WERI-Rb-1 (cell line): Measurements from ENCODE around the gene GXYLT2.

Source experiments
- DNase-seq: peaks from one replicate; pipeline ENCODE4 v3.0.0-alpha.2; 2020
- H3K27ac ChIP-seq: fragments of 250-450 bp; sonication (Bioruptor Pico); 2 replicates; pipeline ENCODE4 v1.5.1; 2020; ENCODE audit warnings: mild to moderate bottlenecking, moderate library complexity
- H3K27me3 ChIP-seq: fragments of 250-450 bp; sonication (Bioruptor Pico); 2 replicates; pipeline ENCODE4 v1.5.1; 2021; ENCODE audit warnings: mild to moderate bottlenecking, low read depth, moderate library complexity; ENCODE audit not compliant: insufficient read depth, severe bottlenecking
- H3K36me3 ChIP-seq: fragments of 250-450 bp; sonication (Bioruptor Pico); 2 replicates; pipeline ENCODE4 v1.5.1; 2020; ENCODE audit warnings: mild to moderate bottlenecking, moderate library complexity
- H3K4me3 ChIP-seq: 2 replicates; pipeline ENCODE4 v1.5.1; 2011; ENCODE audit warnings: low read depth, mild to moderate bottlenecking, control low read depth, low read length
- H3K9me3 ChIP-seq: fragments of 250-450 bp; sonication (Bioruptor Pico); 2 replicates; pipeline ENCODE4 v1.5.1; 2021; ENCODE audit warnings: mild to moderate bottlenecking, moderate library complexity; ENCODE audit not compliant: severe bottlenecking
- TF ChIP-seq, protein P1 (sequence below): IDR thresholded peaks from 2 replicates; pipeline ENCODE4 v1.5.1; 2011; ENCODE audit warnings: low read depth, mild to moderate bottlenecking, control low read depth, inconsistent platforms, low read length

GXYLT2 gene

DNA sequence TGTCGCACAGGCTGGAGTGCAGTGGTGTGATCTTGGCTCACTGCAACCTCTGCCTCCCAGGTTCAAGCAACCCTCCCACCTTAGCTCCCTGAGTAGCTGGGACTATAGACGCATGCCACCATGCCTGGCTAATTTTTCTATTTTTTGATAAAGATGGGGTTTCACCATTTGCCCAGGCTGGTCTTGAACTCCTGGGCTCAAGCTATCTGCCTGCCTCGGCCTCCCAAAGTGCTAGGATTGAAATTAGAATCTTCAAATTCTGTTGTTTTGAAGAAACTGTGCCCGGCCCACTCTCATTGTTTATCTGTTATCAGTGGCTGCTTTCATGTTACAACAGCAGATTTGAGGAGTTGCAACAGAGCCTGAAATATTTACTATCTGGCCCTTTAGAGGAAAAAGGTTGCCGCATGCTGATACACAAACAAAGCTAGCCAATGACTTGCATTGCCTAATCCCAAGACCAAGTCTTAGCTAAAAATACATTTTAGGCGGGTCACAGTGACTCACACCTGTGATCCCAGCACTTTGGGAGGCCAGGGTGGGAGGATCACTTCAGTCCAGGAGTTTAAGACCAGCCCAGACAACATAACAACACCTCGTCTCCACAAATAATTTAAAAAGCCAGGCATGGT, 65.6 kb downstream of the GXYLT2 start:
- DNase-seq, result no peak
- no peaks in the 10 kb centered on the region for H3K27me3 ChIP-seq
- TF ChIP-seq, protein P1, sequence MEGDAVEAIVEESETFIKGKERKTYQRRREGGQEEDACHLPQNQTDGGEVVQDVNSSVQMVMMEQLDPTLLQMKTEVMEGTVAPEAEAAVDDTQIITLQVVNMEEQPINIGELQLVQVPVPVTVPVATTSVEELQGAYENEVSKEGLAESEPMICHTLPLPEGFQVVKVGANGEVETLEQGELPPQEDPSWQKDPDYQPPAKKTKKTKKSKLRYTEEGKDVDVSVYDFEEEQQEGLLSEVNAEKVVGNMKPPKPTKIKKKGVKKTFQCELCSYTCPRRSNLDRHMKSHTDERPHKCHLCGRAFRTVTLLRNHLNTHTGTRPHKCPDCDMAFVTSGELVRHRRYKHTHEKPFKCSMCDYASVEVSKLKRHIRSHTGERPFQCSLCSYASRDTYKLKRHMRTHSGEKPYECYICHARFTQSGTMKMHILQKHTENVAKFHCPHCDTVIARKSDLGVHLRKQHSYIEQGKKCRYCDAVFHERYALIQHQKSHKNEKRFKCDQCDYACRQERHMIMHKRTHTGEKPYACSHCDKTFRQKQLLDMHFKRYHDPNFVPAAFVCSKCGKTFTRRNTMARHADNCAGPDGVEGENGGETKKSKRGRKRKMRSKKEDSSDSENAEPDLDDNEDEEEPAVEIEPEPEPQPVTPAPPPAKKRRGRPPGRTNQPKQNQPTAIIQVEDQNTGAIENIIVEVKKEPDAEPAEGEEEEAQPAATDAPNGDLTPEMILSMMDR, result no peak
- H3K27ac ChIP-seq, result no peak overlapping the region
- no peaks in the 10 kb centered on the region for H3K36me3 ChIP-seq
- H3K9me3 ChIP-seq, result no peaks in the 10 kb centered on the region
- H3K4me3 ChIP-seq, result no peak overlapping the region

DNA sequence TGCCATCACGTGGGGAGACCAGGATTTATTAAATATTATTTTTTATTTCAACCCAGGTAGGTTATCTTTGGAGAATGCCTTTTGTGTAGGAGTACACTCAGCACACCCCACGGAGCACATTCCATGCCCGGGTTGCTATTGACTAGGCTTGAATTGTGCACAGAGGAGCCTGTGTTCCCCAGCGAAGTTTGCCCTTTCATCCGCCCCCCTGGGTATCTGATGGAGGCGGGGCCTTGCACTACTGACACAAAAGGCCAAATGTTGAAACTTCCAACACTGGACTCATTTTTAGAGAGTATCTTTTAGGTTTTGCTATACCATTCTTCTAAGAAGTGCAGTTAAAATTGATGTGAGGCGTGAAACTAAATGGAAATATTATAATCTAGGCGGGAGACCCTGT, 69.5 kb downstream of the GXYLT2 start:
- Histone ChIP-seq H3K4me3 (no peak overlapping the region), H3K36me3 (no peaks in the 10 kb centered on the region), H3K27ac (no peak overlapping the region), H3K9me3 (no peaks in the 10 kb centered on the region), H3K27me3 (no peaks in the 10 kb centered on the region)
- no peak for DNase-seq
- TF ChIP-seq, protein P1, result no peak

DNA sequence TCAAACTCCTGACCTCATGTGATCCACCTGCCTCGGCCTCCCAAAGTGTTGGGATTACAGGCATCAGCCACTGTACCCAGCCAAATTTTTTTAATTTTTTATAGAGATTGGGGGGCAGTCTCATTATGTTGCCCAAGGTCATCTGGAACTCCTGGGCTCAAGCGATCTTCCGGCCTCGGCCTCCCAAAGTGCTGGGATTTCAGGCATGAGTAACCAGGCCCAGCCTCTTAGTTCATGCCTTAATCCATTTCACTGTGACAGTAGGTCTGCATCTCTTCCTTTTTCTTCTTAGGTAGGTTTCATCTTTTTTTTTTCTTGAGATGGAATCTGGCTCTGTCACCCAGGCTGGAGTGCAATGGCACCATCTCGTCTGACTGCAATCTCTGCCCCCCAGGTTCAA, 71.5 kb downstream of the GXYLT2 start:
- DNase-seq, result peak; percentile 27
- H3K36me3 ChIP-seq, result no peaks in the 10 kb centered on the region
- H3K27ac ChIP-seq, result no peak overlapping the region
- no peaks in the 10 kb centered on the region for H3K27me3 ChIP-seq
- TF ChIP-seq, protein P1, result no peak
- H3K9me3 ChIP-seq, result no peaks in the 10 kb centered on the region
- no peak overlapping the region for H3K4me3 ChIP-seq

DNA sequence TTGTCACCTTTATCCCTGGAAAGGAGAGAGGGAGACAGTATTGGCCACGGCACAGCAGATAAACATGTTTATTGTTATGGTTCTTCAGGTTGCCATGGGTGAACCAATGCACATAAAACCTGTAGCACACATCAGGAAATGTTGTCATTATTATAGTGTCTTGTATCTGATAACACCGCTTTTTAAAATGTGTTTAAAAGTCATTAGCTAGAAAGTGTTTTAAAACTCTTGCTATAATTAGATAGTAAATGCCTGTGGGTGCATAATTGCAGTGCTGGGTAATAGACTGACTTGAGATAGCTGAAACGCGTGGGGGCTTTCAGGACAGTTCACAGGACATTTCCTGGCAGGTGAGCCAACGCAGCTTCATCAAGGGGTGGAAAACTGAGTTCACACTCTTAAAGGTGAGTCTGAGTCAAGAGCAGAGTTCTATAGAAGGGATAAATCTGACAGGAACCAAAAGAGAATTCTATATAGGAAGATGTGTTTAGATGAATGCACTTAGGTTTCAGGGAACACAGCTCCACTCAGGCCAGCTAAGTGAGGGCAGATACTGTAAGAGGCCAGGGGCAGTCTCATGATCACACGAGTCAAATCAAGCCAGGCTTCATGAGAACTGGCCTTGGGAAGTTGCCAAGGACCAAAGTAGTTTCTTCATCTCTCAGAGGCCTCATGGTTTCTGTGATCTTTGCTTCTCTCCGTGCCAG, 73.1 kb downstream of the GXYLT2 start:
- no peaks in the 10 kb centered on the region for H3K9me3 ChIP-seq
- H3K4me3 ChIP-seq, result no peak overlapping the region
- TF ChIP-seq, protein P1, result no peak
- no peaks in the 10 kb centered on the region for H3K27me3 ChIP-seq
- H3K27ac ChIP-seq, result no peak overlapping the region
- H3K36me3 ChIP-seq, result no peaks in the 10 kb centered on the region
- no peak for DNase-seq

DNA sequence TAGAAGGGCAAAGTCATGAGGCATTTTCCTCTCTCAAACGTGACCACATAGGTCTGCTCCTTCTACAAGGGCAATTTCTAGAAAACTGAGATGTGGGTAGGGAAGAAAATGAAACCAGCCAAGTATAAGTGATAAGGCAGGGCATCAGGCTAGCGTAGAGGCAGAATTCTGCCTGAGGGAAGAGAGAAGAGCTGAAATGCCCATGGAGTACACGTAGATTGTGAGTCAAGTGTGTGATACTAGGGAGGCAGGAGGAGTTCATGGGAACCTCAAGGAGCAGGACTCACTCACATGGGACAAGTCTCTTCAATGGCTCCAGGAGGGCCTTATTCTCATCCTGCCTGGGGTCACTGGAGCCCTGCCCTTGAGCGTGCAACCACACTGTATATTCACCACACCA, 73.9 kb downstream of the GXYLT2 start:
- Histone ChIP-seq H3K9me3 (no peaks in the 10 kb centered on the region), H3K27me3 (no peaks in the 10 kb centered on the region), H3K36me3 (no peaks in the 10 kb centered on the region), H3K27ac (no peak overlapping the region), H3K4me3 (no peak overlapping the region)
- DNase-seq, result no peak
- TF ChIP-seq, protein P1, result no peak

DNA sequence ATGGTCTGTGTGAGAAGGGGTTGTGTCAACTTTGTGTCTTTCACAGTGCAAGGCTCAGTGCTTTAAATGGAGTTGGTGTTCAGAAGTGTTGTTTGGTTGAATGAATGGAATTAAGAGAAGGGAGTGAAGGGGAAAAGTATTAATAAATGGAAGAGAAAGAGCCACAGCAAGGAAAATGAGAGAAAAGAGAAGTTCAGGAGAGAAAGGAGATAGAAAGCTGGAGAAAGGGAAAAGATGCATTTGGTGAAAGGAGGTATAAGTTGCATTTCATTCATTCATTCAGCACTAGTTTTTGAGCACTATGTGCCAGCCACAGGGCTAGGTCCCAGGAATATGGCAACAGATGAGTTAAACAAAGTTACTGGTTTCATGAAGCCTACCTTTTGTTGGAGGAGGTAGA, 74.5 kb downstream of the GXYLT2 start:
- H3K36me3 ChIP-seq, result no peaks in the 10 kb centered on the region
- H3K27ac ChIP-seq, result no peak overlapping the region
- H3K9me3 ChIP-seq, result no peaks in the 10 kb centered on the region
- H3K27me3 ChIP-seq, result no peaks in the 10 kb centered on the region
- TF ChIP-seq, protein P1, result no peak
- no peak overlapping the region for H3K4me3 ChIP-seq
- no peak for DNase-seq
